Right ventricle myocardium inferior (tissue), 1 donor: Measurements from ENCODE around the gene CDK14. TPM values are rescaled to one million over a fixed set of nuclear protein-coding genes. Genes with fewer than 3 reads are reported as not detected.
"Not testable (repeated sequence)": the region's sequence is repeated elsewhere in the genome, so short reads cannot be mapped to it uniquely, and the experiment has no call there.

ENCODE experiments used
- ATAC-seq: fragments of 200-7000 bp; cut with Tn5 transposase; one replicate; pipeline ENCODE4 v1.9.1; 2020; ENCODE audit warnings: mild to moderate bottlenecking, moderate library complexity
- DNase-seq: peaks from one replicate; pipeline ENCODE4 v3.0.0; 2021; ENCODE audit errors: missing footprints
- intact Hi-C: fragments of 100-400 bp; cut with DNase I; formaldehyde crosslinking; loops from one replicate; pipeline ENCODE4 v1.11.0; 2022
- total RNA-seq: library from RNA; stranded (reverse); fragmentation: NEBNext Ultra II Directional; extraction: Animal tissue kit (Norgen Biotek cat#: 25700); gene quantifications from one replicate; pipeline ENCODE4 v1.2.1, GENCODE V29; 2021
- donor health status: DM: no; HTN: yes; CAD: no; lungs with severe emphysema.

The CDK14 gene
- total RNA-seq, 1 donor from 2014 or later: 26.3 TPM

- ATAC-seq (no peak), DNase-seq (no peak)
- intact Hi-C loops: no loop called here
These were observed 26.5 kb downstream of the CDK14 start for GRCh38 chr7:90622670-90623069.

GRCh38 chr7:90624225-90624911 lies 28.2 kb downstream of the CDK14 start:
- DNase-seq: no peak
- intact Hi-C loops: no loop called here
- peak; percentile 46 for ATAC-seq

GRCh38 chr7:90625051-90625450 lies 28.9 kb downstream of the CDK14 start:
- DNase-seq: no peak
- no peak for ATAC-seq
- intact Hi-C loops: loop anchor here (5.0 kb wide), 2 partner anchors 73 to 168 kb away; no protein-coding TSS in a partner anchor

GRCh38 chr7:90625562-90625961 lies 29.4 kb downstream of the CDK14 start:
- ATAC-seq: peak; percentile 43
- intact Hi-C loops: loop anchor here (5.0 kb wide), 2 partner anchors 73 to 168 kb away; no protein-coding TSS in a partner anchor
- no peak for DNase-seq

GRCh38 chr7:90626013-90626412 lies 29.9 kb downstream of the CDK14 start:
- ATAC-seq (no peak), DNase-seq (no peak)
- intact Hi-C loops: loop anchor here (5.0 kb wide), 2 partner anchors 74 to 169 kb away; no protein-coding TSS in a partner anchor

GRCh38 chr7:90629297-90629918 lies 33.3 kb downstream of the CDK14 start:
- intact Hi-C loops: loop anchor here (2.0 to 5.0 kb wide), 3 partner anchors 33 to 172 kb away; partner anchors contain the start of gene CDK14
- peak; percentile 72 for ATAC-seq
- DNase-seq: no peak

- ATAC-seq (no peak), DNase-seq (no peak)
- intact Hi-C loops: no loop called here
These were observed 35.4 kb downstream of the CDK14 start for GRCh38 chr7:90631502-90631901.

- DNase-seq, intact Hi-C loops, ATAC-seq: not testable (repeated sequence)
These were observed 43.6 kb downstream of the CDK14 start for GRCh38 chr7:90639683-90640082.

- intact Hi-C loops: no loop called here
These were observed 46.9 kb downstream of the CDK14 start for GRCh38 chr7:90642978-90643377.

GRCh38 chr7:90645784-90646183 lies 49.7 kb downstream of the CDK14 start:
- ATAC-seq: no peak
- DNase-seq: no peak
- intact Hi-C loops: no loop called here

More at GRCh38 chr7:90642978-90643377, 46.9 kb downstream of the CDK14 start:
- no peak for DNase-seq
- ATAC-seq: no peak

- intact Hi-C loops: no loop called here
- ATAC-seq (no peak), DNase-seq (no peak)
These were observed 52.0 kb downstream of the CDK14 start for GRCh38 chr7:90648107-90648506.

- ATAC-seq: no peak
- DNase-seq: no peak
- intact Hi-C loops: no loop called here
These were observed 52.7 kb downstream of the CDK14 start for GRCh38 chr7:90648834-90649233.

GRCh38 chr7:90654718-90655427 lies 58.8 kb downstream of the CDK14 start:
- ATAC-seq (no peak), DNase-seq (no peak)
- intact Hi-C loops: no loop called here

- intact Hi-C loops: no loop called here
- no peak for ATAC-seq
- DNase-seq: no peak
These were observed 59.4 kb downstream of the CDK14 start for GRCh38 chr7:90655566-90655965.

- no peak for ATAC-seq
- intact Hi-C loops: no loop called here
- no peak for DNase-seq
These were observed 61.4 kb downstream of the CDK14 start for GRCh38 chr7:90657481-90657880.

- intact Hi-C loops: no loop called here
- no peak for ATAC-seq
- no peak for DNase-seq
These were observed 64.0 kb downstream of the CDK14 start for GRCh38 chr7:90660100-90660499.

- DNase-seq (no peak), ATAC-seq (peak; percentile 63)
- intact Hi-C loops: no loop called here
These were observed 64.7 kb downstream of the CDK14 start for GRCh38 chr7:90660819-90661218.

GRCh38 chr7:90661290-90662151 lies 65.4 kb downstream of the CDK14 start:
- intact Hi-C loops: no loop called here
- ATAC-seq (peak; percentile 90), DNase-seq (no peak)

GRCh38 chr7:90663176-90663575 lies 67.1 kb downstream of the CDK14 start:
- ATAC-seq: no peak
- no peak for DNase-seq
- intact Hi-C loops: no loop called here
